Activated CD4-positive, alpha-beta memory T cell treated with anti-CD3 and anti-CD28 coated beads for 36 hours (primary cell): Measurements from ENCODE around the gene MRPL3. TPM values are rescaled to one million over a fixed set of nuclear protein-coding genes. Genes with fewer than 3 reads are reported as not detected.

Experiments used
- CTCF ChIA-PET: fragments of 350-600 bp; sonication (Branson Sonifier 250); formaldehyde crosslinking; loops from one replicate; lab custom pipeline; 2021; ENCODE audit warnings: antibody characterized with exemption, inconsistent platforms; lab: Charles Lee
- POLR2A ChIA-PET: fragments of 350-600 bp; sonication (Branson Sonifier 250); formaldehyde crosslinking; loops from one replicate; lab custom pipeline; 2021; ENCODE audit warnings: antibody characterized with exemption; lab: Charles Lee
- DNase-seq: peaks from one replicate; pipeline ENCODE4 v3.0.0-alpha.2; 2020
- H3K27ac Mint-ChIP-seq: one replicate; pipeline ENCODE4 v1.8.0; 2021; ENCODE audit warnings: mixed read lengths
- H3K27me3 Mint-ChIP-seq: one replicate; pipeline ENCODE4 v1.8.0; 2021; ENCODE audit warnings: mixed read lengths
- H3K36me3 Mint-ChIP-seq: one replicate; pipeline ENCODE4 v1.8.0; 2021; ENCODE audit warnings: mixed read lengths
- H3K4me1 Mint-ChIP-seq: one replicate; pipeline ENCODE4 v1.8.0; 2021; ENCODE audit warnings: low read depth, mixed read lengths
- H3K4me3 Mint-ChIP-seq: one replicate; pipeline ENCODE4 v1.8.0; 2021; ENCODE audit warnings: mild to moderate bottlenecking, mixed read lengths
- H3K9me3 Mint-ChIP-seq: one replicate; pipeline ENCODE4 v1.8.0; 2021; ENCODE audit warnings: mixed read lengths
- intact Hi-C: fragments of 100-400 bp; cut with micrococcal nuclease; formaldehyde crosslinking; loops from one replicate; pipeline ENCODE4 v1.15.1; 2023
- total RNA-seq, 2 experiments: library from RNA; stranded (reverse); gene quantifications; one replicate each; pipeline ENCODE4 v1.2.3, GENCODE V29; 2021

MRPL3 gene
- total RNA-seq, 2 experiments from 2014 or later: 145 to 146 TPM

DNA sequence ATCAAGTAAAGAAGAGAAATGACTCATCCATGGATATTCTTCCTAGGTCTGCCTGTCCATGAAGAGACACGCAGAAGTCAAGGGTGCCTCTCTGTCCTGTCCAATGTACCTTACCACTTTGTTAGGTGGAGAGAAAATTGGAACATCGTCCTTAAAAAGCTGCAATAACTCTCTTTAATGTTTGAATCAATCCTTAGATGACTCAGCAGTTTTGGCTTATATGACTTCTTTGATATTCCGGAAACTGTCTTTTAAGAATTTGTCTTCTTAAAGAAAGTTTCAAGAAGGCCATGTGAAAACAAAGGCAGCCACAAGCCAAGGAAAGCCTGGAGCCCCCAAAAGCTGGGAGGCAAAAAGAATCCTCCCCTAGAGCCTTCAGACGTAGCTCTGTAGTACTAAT lies 49.2 kb downstream of the MRPL3 start:
- CTCF ChIA-PET: no interaction called here
- no peak overlapping the region for H3K27ac Mint-ChIP-seq
- POLR2A ChIA-PET: interaction anchor here (0.6 kb wide), 1 partner anchor 1207 kb away, joined by 3 read pairs; no protein-coding TSS in a partner anchor

DNA sequence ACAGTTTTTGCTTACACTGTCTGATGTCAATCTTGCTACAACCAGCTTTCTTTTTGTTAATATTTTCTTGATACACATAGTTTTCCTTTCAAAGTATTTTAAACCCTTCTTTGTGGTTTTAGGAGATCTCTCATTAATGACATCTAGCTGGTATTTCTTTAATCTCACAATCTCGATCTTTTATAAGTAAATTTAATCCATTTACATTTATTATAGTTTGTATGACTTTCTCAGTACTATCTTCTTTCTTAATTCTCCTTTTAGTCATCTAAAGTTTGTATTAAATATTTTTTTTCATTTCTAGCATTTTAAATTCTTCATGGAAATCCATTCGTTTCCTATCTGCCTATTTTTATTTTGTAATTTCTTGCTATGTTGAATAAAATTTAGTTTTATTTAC lies 55.4 kb downstream of the MRPL3 start:
- POLR2A ChIA-PET: no interaction called here
- intact Hi-C loops: no loop called here
- no peak for DNase-seq
- no peaks in the 10 kb centered on the region for H3K27me3 Mint-ChIP-seq
- H3K4me1 Mint-ChIP-seq: no peaks in the 10 kb centered on the region
- no peak overlapping the region for H3K4me3 Mint-ChIP-seq
- no peak overlapping the region for H3K27ac Mint-ChIP-seq
- H3K9me3 Mint-ChIP-seq: peaks cover 12% of the 10 kb centered on the region
- CTCF ChIA-PET: no interaction called here
- peaks cover 8% of the 10 kb centered on the region for H3K36me3 Mint-ChIP-seq

More for the DNA sequence above, 49.2 kb downstream of the MRPL3 start:
- H3K36me3 Mint-ChIP-seq: peaks cover 21% of the 10 kb centered on the region
- H3K4me3 Mint-ChIP-seq: no peak overlapping the region
- H3K4me1 Mint-ChIP-seq: no peaks in the 10 kb centered on the region
- intact Hi-C loops: no loop called here
- H3K27me3 Mint-ChIP-seq: no peaks in the 10 kb centered on the region
- peaks cover 3% of the 10 kb centered on the region for H3K9me3 Mint-ChIP-seq
- no peak for DNase-seq

DNA sequence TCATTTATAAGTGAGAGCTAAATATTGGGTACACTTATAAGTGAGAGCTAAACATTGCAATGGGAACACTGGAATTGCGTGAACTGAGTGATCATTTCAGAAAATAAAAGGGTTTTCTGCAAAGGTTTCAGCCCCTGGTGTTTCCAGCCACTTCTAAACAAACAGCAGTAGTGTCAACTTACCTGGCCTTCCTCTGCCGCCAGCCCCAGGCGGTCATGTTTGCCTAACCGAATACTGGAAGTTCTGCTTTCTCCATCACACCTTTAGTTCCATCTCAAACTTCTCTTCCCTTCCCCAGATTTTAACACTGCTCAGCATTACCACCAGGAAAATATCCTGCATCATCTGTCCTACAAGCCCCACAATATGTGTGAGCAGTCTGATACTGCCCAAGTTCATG lies 58.6 kb downstream of the MRPL3 start:
- CTCF ChIA-PET: no interaction called here
- Mint-ChIP-seq H3K27me3 (no peaks in the 10 kb centered on the region), H3K27ac (no peak overlapping the region), H3K9me3 (peaks cover 12% of the 10 kb centered on the region), H3K4me3 (no peak overlapping the region), H3K4me1 (no peaks in the 10 kb centered on the region), H3K36me3 (peaks cover 6% of the 10 kb centered on the region)
- intact Hi-C loops: no loop called here
- no peak for DNase-seq
- POLR2A ChIA-PET: no interaction called here

DNA sequence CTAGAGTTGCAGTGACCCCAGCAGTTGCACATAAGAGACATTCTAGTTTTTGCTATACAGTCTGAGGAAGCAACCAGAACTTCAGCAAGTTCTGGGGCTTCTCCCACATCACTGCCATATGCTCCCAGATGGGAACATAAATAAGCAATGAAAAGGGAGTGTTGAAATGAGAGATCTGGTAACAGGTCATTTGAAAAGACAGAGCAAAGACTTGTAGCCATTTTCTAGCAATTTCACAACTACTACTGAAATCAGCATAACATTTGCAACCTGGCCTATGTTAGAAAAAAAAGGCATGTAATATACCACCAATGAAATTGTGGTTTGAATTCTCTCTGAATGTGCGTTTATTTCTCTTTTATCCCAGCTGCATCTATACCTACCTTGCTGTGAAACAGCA lies 63.7 kb downstream of the MRPL3 start:
- Mint-ChIP-seq H3K4me3 (no peak overlapping the region), H3K27ac (no peak overlapping the region), H3K36me3 (no peaks in the 10 kb centered on the region), H3K9me3 (no peaks in the 10 kb centered on the region), H3K4me1 (no peaks in the 10 kb centered on the region), H3K27me3 (no peaks in the 10 kb centered on the region)
- intact Hi-C loops: no loop called here
- ChIA-PET POLR2A (no interaction called here), CTCF (no interaction called here)
- no peak for DNase-seq

DNA sequence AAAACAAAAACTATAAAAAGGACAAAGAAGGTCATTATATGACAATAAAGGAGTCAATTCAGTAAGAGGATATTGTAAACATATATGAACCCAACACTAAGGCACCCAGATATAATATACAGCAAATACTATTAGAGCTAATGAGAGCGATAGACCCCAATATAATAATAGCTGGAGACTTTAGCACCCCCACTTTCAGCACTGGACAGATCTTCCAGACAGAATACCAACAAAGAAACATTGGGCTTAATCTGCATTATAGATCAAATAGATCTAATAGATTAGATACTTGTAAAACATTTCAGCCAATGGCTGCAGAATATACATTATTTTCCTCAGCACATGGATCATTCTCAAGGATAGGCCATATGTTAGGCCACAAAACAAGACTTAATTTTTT lies 67.8 kb downstream of the MRPL3 start:
- intact Hi-C loops: no loop called here
- Mint-ChIP-seq H3K27ac (no peak overlapping the region), H3K4me1 (no peaks in the 10 kb centered on the region), H3K4me3 (no peak overlapping the region), H3K27me3 (no peaks in the 10 kb centered on the region), H3K9me3 (no peaks in the 10 kb centered on the region), H3K36me3 (no peaks in the 10 kb centered on the region)
- CTCF ChIA-PET: no interaction called here
- no peak for DNase-seq
- POLR2A ChIA-PET: no interaction called here

DNA sequence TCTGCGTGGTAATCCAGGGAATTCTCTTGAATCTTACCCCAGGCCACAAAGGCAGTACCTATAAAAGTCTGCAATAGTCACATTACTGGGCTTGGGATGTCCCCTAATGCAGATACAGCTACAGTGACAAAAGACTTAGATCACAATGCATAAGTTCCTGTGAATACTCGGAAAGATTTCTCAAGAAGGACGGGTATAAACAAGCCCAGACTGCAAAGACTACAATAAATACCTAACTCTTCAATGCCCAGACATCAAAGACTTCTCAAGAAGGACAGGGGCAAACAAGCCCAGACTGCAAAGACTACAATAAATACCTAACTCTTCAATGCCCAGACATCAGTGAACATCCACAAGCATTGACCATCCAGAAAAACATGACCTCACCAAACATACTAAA lies 70.3 kb downstream of the MRPL3 start:
- Mint-ChIP-seq H3K9me3 (no peaks in the 10 kb centered on the region), H3K36me3 (no peaks in the 10 kb centered on the region), H3K27ac (no peak overlapping the region), H3K27me3 (no peaks in the 10 kb centered on the region), H3K4me1 (no peaks in the 10 kb centered on the region), H3K4me3 (no peak overlapping the region)
- DNase-seq: no peak
- intact Hi-C loops: no loop called here
- POLR2A ChIA-PET: no interaction called here
- CTCF ChIA-PET: no interaction called here

DNA sequence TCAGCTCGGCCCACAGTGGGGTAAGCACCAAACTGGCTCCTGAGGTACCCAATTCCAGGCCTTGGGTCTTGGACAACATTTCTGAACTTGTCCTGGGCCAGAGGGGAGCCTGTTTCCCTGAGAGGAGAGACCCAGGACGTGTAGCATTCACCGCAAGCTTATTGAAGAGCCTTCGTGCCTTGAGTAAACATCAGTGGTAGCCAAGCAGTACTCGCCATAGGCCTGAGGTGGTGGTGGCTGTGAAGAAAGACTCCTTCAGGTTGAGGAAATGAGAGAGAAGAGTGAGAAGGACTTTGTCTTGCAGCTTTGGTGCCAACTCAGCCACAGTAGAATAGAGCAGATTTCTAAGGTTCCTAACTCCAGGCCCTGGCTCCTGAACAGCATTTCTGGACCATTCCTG lies 71.0 kb downstream of the MRPL3 start:
- no peaks in the 10 kb centered on the region for H3K27me3 Mint-ChIP-seq
- POLR2A ChIA-PET: no interaction called here
- no peaks in the 10 kb centered on the region for H3K4me1 Mint-ChIP-seq
- no peak overlapping the region for H3K4me3 Mint-ChIP-seq
- no peaks in the 10 kb centered on the region for H3K36me3 Mint-ChIP-seq
- intact Hi-C loops: no loop called here
- CTCF ChIA-PET: no interaction called here
- H3K27ac Mint-ChIP-seq: no peak overlapping the region
- DNase-seq: no peak
- no peaks in the 10 kb centered on the region for H3K9me3 Mint-ChIP-seq

DNA sequence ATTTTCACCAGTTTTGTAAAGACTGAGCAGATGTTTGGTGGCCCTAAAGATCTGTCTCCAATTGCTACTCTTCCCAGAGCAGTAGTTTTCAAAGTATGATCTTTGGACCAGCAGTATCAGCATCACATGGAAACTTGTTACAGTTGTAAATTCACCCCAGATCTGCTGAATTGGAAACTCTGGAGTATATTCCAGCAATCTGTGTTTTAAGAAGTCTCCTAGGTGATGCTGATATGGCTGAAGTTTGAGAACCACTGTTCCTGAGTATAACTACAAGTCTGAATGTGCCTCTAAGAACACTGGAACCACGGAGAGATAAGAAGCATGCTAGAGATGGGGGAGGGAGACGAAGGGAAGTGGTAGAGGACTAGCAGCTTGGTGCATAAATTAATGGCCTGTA lies 75.5 kb downstream of the MRPL3 start:
- ChIA-PET CTCF (no interaction called here), POLR2A (no interaction called here)
- Mint-ChIP-seq H3K27ac (no peak overlapping the region), H3K27me3 (peaks cover 2% of the 10 kb centered on the region), H3K9me3 (no peaks in the 10 kb centered on the region), H3K36me3 (no peaks in the 10 kb centered on the region), H3K4me3 (no peak overlapping the region), H3K4me1 (no peaks in the 10 kb centered on the region)
- intact Hi-C loops: no loop called here
- DNase-seq: no peak

DNA sequence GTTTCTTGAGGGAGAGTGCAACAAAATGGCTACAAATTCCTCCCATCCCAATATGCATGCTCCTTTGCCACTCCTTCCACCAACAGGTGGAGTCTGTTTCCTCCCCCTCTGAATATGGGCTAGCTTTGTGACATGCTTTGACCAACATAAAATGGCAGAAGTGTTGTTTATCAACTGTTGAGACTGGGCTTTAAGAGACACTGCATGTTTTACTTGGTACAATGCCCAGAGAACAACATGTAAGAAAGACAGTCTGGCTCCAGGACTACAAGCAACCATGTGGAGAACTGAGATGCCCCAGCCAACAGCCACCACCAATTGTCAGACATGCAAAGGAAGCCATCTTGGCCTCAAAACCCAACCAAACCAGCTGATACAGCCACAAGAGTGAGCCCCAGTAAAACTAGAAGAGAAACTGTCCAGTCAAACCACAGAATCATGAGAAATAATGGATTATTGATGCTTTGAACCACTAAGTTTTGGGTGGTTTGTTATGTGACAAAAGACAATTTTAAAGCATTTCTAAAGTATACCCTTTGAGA lies 80.7 kb downstream of the MRPL3 start:
- intact Hi-C loops: no loop called here
- no peaks in the 10 kb centered on the region for H3K36me3 Mint-ChIP-seq
- no peaks in the 10 kb centered on the region for H3K4me1 Mint-ChIP-seq
- peaks cover 2% of the 10 kb centered on the region for H3K27me3 Mint-ChIP-seq
- no peak overlapping the region for H3K27ac Mint-ChIP-seq
- no peak overlapping the region for H3K4me3 Mint-ChIP-seq
- DNase-seq: no peak
- H3K9me3 Mint-ChIP-seq: no peaks in the 10 kb centered on the region
- ChIA-PET POLR2A (no interaction called here), CTCF (no interaction called here)

DNA sequence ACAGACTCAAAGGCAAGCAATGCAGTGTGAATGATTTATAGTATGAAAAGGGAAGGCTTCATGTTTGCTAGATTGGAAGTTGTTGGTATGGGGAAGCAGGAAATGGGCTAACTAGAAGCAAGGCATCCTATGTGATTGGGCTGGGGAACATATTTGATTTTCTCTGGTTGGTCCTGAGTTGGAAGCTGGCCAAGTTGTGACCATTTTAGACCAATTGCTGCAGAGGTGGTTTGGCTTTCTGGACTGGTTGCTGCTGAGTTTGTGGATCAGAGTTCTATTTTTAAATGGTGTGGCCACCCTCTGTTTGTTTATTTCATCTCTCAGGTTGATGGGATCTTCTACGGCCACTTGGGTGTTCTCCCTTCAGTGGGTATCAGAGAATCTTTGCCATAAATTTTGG lies 81.5 kb downstream of the MRPL3 start:
- H3K27me3 Mint-ChIP-seq: peaks cover 2% of the 10 kb centered on the region
- H3K27ac Mint-ChIP-seq: no peak overlapping the region
- no peaks in the 10 kb centered on the region for H3K4me1 Mint-ChIP-seq
- CTCF ChIA-PET: no interaction called here
- H3K4me3 Mint-ChIP-seq: no peak overlapping the region
- intact Hi-C loops: no loop called here
- no peaks in the 10 kb centered on the region for H3K36me3 Mint-ChIP-seq
- no peak for DNase-seq
- no peaks in the 10 kb centered on the region for H3K9me3 Mint-ChIP-seq
- POLR2A ChIA-PET: no interaction called here

DNA sequence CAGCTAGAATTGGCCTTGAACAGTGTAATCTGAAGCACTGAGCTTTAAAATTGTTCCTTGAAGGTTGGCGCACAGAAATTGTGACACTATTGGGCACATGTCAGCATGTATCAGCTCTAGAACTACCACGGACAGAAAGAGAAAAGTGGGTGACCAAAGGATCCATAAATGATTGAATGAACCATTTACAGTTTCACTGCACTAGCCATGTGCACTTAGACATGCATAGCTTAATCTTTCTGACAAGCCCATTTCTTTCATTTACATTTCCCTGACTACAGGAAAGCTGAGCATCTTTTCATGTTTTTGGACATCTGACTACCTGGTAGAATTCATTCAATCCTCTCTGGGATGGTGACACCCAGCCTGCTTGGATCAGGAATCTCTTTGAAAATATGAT lies 85.0 kb downstream of the MRPL3 start:
- H3K27me3 Mint-ChIP-seq: no peaks in the 10 kb centered on the region
- DNase-seq: no peak
- H3K36me3 Mint-ChIP-seq: no peaks in the 10 kb centered on the region
- no peak overlapping the region for H3K4me3 Mint-ChIP-seq
- POLR2A ChIA-PET: no interaction called here
- CTCF ChIA-PET: no interaction called here
- no peaks in the 10 kb centered on the region for H3K9me3 Mint-ChIP-seq
- no peaks in the 10 kb centered on the region for H3K4me1 Mint-ChIP-seq
- intact Hi-C loops: no loop called here
- H3K27ac Mint-ChIP-seq: no peak overlapping the region
